GM12878 (cell line): ENCODE results near the gene TEN1. TPM values are rescaled to one million over a fixed set of nuclear protein-coding genes. Genes with fewer than 3 reads are reported as not detected.

Experiments
- ETV6 ChIP-seq, 2 experiments: fragments of 450-650 bp in 1 of 2; IDR thresholded peaks in 1 of 2; conservative IDR thresholded peaks in 1 of 2; 2 replicates each; pipeline ENCODE4 v1.6.1; 2014; ENCODE audit warnings: antibody characterized with exemption in 1 of 2, borderline replicate concordance in 1 of 2, low read depth in 1 of 2, mild to moderate bottlenecking in 1 of 2, moderate library complexity in 1 of 2
- GATAD2B ChIP-seq: fragments of 450-650 bp; conservative IDR thresholded peaks from 2 replicates; pipeline ENCODE4 v1.6.1; 2017; ENCODE audit warnings: low read depth, mild to moderate bottlenecking, moderate library complexity
- MEF2A ChIP-seq: IDR thresholded peaks from 2 replicates; pipeline ENCODE4 v1.6.1; 2011; ENCODE audit warnings: low read depth, mild to moderate bottlenecking, low read length, moderate library complexity; ENCODE audit not compliant: insufficient read depth
- NBN ChIP-seq: fragments of 450-650 bp; IDR thresholded peaks from 2 replicates; pipeline ENCODE4 v1.6.1; 2016
- NR2F1 ChIP-seq: fragments of 450-650 bp; conservative IDR thresholded peaks from 2 replicates; pipeline ENCODE4 v1.6.1; 2017; ENCODE audit warnings: mild to moderate bottlenecking
- POLR2AphosphoS5 ChIP-seq: IDR thresholded peaks from 2 replicates; pipeline ENCODE4 v1.6.1; 2011; ENCODE audit warnings: mild to moderate bottlenecking, low read length, inconsistent platforms
- polyA plus RNA-seq, 11 experiments: library from polyadenylated mRNA; depleted of rRNA in 4 of 11; unstranded in 6 of 11; stranded (reverse) in 5 of 11; fragments of >200 nt; fragmentation: Nextera tagmentation in 4 of 11; fragmentation: Illumina TruSeq in 1 of 11; extraction: Ambion mirVana in 4 of 11; extraction: Trizol in 1 of 11; gene quantifications; 1 replicate in 1 of 11; 2 replicates in 10 of 11; pipeline versions ENCODE4 v1.2.1 to v1.2.3, GENCODE V29; 2011 to 2016; ENCODE audit warnings: inconsistent platforms in 2 of 11, missing spikeins in 2 of 11, low read depth in 1 of 11
- total RNA-seq, 4 experiments: library from RNA; depleted of rRNA in 3 of 4; stranded (reverse); fragments of >200 nt in 3 of 4; fragmentation: Illumina TruSeq in 1 of 4; extraction: Trizol in 1 of 4; gene quantifications; 2 replicates each; pipeline versions ENCODE4 v1.2.1 to v1.2.3, GENCODE V29; 2013 to 2021
- TF ChIP-seq, protein P1 (sequence below): fragments of 450-650 bp; IDR thresholded peaks from 2 replicates; pipeline ENCODE4 v1.6.1; 2017; ENCODE audit warnings: mild to moderate bottlenecking, moderate library complexity
- TF ChIP-seq, protein P2 (sequence below): fragments of 450-650 bp; formaldehyde crosslinking; IDR thresholded peaks from 2 replicates; pipeline ENCODE4 v1.5.0; 2022; ENCODE audit warnings: mild to moderate bottlenecking, missing genetic modification characterization

The TEN1 gene
- total and polyA plus RNA-seq, 10 of the 15 experiments (the other 5 are each of a cell fraction or from before 2014, with no cell fraction given): 1.1 to 33.1 (median 17.4) TPM

DNA sequence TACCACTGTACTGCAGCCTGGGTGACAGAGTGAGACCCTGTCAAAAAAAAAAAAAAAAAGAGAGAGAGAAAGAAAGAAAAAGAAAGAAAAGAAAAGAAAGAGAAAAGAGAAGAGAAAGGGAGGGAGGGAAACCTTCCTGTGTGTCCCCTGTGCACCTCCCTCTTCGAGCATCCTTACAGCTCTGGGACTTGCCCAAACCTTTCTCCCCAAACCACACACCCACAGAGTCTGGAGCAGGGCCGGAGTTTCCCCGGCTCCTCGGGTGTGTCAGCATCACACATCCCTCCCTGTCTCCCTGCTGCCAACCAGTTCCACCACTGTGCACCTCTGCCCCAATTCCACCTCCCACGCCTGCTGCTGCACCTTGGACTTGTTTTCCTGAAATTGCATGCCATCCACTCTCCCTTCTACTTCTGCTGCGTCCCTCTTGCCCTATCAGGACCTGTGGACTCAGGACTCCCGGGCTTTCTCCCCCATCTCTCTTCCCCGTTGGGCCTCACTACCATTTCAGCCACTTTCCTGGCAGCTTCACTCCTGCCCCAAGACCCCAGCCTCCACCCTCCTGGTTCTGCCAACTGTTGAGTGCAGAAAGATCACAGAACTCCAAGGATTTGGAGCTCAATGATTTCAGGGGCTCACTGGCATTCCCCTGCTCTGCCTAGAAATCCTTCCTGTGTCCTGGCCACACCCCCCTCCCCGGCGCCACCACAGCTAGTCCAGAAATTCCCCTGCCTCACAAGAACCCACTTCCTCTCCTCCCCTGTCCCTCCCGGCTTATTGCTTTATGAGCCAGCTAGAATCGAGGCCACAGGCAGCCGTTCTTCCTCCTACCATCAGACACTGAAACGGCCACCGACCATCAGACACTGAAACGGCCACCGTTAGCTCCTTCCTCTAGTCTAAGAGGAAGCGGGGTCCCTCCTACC is 17.9 kb downstream of the TEN1 start (continued):
- TF ChIP-seq, protein P1, sequence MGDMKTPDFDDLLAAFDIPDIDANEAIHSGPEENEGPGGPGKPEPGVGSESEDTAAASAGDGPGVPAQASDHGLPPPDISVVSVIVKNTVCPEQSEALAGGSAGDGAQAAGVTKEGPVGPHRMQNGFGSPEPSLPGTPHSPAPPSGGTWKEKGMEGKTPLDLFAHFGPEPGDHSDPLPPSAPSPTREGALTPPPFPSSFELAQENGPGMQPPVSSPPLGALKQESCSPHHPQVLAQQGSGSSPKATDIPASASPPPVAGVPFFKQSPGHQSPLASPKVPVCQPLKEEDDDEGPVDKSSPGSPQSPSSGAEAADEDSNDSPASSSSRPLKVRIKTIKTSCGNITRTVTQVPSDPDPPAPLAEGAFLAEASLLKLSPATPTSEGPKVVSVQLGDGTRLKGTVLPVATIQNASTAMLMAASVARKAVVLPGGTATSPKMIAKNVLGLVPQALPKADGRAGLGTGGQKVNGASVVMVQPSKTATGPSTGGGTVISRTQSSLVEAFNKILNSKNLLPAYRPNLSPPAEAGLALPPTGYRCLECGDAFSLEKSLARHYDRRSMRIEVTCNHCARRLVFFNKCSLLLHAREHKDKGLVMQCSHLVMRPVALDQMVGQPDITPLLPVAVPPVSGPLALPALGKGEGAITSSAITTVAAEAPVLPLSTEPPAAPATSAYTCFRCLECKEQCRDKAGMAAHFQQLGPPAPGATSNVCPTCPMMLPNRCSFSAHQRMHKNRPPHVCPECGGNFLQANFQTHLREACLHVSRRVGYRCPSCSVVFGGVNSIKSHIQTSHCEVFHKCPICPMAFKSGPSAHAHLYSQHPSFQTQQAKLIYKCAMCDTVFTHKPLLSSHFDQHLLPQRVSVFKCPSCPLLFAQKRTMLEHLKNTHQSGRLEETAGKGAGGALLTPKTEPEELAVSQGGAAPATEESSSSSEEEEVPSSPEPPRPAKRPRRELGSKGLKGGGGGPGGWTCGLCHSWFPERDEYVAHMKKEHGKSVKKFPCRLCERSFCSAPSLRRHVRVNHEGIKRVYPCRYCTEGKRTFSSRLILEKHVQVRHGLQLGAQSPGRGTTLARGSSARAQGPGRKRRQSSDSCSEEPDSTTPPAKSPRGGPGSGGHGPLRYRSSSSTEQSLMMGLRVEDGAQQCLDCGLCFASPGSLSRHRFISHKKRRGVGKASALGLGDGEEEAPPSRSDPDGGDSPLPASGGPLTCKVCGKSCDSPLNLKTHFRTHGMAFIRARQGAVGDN: peak; percentile 21; the same call in 1 of the 2 replicates
- TF ChIP-seq ETV6 (conservative IDR thresholded peaks at IDR 0.05 in 1 of 2, IDR thresholded peaks at IDR 0.05 in 1 of 2; ENCODE audit: borderline replicate concordance in 1 of 2, low read depth in 1 of 2) (no peak), MEF2A (no peak), NR2F1 (no peak), NBN (peak; percentile 78), GATAD2B (0 out of 2 replicates have a peak, but pooled peaks have one; percentile 46), POLR2AphosphoS5 (0 out of 2 replicates have a peak, but pooled peaks have one; percentile 12)
- TF ChIP-seq, protein P2, sequence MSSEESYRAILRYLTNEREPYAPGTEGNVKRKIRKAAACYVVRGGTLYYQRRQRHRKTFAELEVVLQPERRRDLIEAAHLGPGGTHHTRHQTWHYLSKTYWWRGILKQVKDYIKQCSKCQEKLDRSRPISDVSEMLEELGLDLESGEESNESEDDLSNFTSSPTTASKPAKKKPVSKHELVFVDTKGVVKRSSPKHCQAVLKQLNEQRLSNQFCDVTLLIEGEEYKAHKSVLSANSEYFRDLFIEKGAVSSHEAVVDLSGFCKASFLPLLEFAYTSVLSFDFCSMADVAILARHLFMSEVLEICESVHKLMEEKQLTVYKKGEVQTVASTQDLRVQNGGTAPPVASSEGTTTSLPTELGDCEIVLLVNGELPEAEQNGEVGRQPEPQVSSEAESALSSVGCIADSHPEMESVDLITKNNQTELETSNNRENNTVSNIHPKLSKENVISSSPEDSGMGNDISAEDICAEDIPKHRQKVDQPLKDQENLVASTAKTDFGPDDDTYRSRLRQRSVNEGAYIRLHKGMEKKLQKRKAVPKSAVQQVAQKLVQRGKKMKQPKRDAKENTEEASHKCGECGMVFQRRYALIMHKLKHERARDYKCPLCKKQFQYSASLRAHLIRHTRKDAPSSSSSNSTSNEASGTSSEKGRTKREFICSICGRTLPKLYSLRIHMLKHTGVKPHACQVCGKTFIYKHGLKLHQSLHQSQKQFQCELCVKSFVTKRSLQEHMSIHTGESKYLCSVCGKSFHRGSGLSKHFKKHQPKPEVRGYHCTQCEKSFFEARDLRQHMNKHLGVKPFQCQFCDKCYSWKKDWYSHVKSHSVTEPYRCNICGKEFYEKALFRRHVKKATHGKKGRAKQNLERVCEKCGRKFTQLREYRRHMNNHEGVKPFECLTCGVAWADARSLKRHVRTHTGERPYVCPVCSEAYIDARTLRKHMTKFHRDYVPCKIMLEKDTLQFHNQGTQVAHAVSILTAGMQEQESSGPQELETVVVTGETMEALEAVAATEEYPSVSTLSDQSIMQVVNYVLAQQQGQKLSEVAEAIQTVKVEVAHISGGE (CRISPR knock-in tag): no peak
